Measurements from ENCODE around the gene RGP1. TPM values are rescaled to one million over a fixed set of nuclear protein-coding genes. Genes with fewer than 3 reads are reported as not detected.

Gene RGP1
- total RNA-seq, 2 donors from 2014 or later = 52.0 to 53.9 TPM

DNA sequence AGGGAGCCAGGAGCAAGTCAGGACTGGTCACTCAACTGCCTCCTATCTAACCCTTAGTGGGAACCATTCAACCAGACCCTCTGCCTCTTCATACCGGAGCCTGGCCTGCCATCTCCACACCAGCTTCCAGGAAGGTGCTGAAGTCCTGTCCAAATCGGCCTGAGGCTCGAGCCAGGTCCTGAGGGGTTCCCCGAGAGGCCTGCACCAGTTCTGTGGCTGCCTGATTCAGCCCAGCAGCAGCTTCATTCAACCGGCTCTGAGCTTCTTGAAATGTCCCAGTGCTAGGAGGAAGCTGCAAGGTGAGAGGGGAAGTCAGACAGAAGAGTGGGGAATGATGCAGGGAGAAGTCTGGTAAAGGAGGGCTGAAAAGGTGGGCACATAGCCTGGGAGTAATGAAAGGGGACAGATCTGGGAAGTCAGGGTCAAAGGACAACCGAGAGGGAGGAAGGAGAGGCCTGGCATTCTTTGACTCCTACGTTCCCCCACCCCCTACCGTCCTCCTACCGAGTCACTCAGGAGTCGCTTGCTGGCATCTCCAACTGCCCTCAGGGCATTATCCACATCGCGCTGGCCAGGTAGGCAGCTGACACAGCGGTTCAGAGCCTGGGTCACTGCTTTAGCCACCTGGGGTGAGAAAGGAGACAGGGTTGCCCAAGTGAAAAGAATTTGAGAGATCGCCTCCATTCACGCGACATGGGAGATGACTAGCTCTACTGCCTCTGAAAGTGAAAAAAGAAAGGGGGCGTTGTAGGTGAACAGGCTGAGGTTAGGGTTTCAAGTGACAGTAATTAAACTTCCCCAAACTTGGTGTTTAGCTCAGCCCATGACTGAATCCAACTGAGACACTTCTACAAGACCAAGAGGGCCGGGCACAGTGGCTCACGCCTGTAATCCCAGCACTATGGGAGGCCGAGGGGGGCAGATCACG, 37.3 kb upstream of the RGP1 start:
- H3K27ac ChIP-seq = no peak overlapping the region
- intact Hi-C loops (cut with DNase I) = no loop called here
- no peaks in the 10 kb centered on the region for H3K4me1 ChIP-seq
- H3K4me3 ChIP-seq = no peak overlapping the region
- no peaks in the 10 kb centered on the region for H3K27me3 ChIP-seq
- TF ChIP-seq, protein P1, sequence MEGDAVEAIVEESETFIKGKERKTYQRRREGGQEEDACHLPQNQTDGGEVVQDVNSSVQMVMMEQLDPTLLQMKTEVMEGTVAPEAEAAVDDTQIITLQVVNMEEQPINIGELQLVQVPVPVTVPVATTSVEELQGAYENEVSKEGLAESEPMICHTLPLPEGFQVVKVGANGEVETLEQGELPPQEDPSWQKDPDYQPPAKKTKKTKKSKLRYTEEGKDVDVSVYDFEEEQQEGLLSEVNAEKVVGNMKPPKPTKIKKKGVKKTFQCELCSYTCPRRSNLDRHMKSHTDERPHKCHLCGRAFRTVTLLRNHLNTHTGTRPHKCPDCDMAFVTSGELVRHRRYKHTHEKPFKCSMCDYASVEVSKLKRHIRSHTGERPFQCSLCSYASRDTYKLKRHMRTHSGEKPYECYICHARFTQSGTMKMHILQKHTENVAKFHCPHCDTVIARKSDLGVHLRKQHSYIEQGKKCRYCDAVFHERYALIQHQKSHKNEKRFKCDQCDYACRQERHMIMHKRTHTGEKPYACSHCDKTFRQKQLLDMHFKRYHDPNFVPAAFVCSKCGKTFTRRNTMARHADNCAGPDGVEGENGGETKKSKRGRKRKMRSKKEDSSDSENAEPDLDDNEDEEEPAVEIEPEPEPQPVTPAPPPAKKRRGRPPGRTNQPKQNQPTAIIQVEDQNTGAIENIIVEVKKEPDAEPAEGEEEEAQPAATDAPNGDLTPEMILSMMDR (IDR thresholded peaks at IDR 0.05) = no peak
- H3K36me3 ChIP-seq = peaks cover 56% of the 10 kb centered on the region
- no peak for DNase-seq
- no peaks in the 10 kb centered on the region for H3K9me3 ChIP-seq
- H3K9ac ChIP-seq (ENCODE audit: low read depth in 2 of 2, low read length in 2 of 2) = no peak overlapping the region

DNA sequence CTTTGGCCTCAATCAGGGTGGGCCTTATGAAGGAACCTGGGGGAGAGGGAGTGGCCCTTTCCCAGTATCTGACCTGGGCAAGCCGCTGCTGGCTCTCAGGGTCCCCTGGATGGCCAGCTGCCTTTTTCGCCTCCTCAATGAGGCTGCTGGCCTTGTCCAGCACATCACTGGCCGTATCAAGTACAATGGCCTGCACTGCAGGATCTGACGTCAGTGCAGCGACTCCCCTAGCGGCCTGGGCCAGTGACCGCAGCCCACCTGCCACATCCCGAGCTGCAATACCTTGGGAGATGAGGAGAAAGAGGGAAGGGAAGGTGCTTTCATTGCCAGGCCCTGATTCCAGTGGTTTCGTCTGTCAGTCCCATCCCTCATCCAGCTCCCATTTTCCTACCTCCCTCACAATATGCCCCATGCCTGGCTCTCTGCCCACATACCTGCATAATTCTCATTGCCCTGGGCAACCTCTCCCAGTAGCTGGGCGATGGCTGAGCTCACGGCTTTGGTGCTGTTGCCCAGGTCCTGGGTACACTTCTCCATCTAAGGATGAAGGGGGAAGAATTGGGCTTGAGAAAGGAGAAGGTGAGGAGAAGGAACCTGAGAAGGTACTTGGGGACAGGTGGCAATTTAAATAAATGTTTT, 36.2 kb upstream of the RGP1 start:
- no peak overlapping the region for H3K9ac ChIP-seq (ENCODE audit: low read depth in 2 of 2, low read length in 2 of 2)
- no peak for DNase-seq
- no peaks in the 10 kb centered on the region for H3K4me1 ChIP-seq
- H3K27me3 ChIP-seq = no peaks in the 10 kb centered on the region
- H3K9me3 ChIP-seq = no peaks in the 10 kb centered on the region
- TF ChIP-seq, protein P1 (IDR thresholded peaks at IDR 0.05) = no peak
- no peak overlapping the region for H3K27ac ChIP-seq
- no peak overlapping the region for H3K4me3 ChIP-seq
- peaks cover 54% of the 10 kb centered on the region for H3K36me3 ChIP-seq
- intact Hi-C loops (cut with DNase I) = no loop called here

DNA sequence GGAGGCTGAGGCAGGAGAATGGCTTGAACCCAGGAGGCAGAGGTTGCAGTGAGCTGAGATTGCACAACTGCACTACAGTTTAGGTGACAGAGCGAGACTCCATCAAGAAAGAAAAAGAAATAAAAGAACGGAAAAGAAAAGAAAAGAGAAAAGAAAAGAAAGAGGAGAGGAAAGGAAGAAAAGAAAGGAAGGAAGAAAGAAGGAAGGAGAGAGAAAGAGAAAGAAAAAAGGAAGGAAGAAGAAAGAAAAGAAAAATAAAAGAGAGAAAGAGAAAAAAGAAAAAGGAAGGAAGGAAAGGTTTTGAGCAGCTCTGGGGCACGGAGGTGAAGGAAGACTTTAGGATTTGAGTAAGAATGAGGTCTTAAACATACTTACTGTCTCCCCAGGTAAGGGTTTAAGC, 35.5 kb upstream of the RGP1 start:
- Histone ChIP-seq H3K9me3 (no peaks in the 10 kb centered on the region), H3K27ac (no peak overlapping the region), H3K4me3 (no peak overlapping the region), H3K36me3 (peaks cover 50% of the 10 kb centered on the region), H3K4me1 (no peaks in the 10 kb centered on the region), H3K27me3 (no peaks in the 10 kb centered on the region), H3K9ac (ENCODE audit: low read depth in 2 of 2, low read length in 2 of 2) (no peak overlapping the region)
- intact Hi-C loops (cut with DNase I) = no loop called here
- TF ChIP-seq, protein P1 (IDR thresholded peaks at IDR 0.05) = no peak
- no peak for DNase-seq

DNA sequence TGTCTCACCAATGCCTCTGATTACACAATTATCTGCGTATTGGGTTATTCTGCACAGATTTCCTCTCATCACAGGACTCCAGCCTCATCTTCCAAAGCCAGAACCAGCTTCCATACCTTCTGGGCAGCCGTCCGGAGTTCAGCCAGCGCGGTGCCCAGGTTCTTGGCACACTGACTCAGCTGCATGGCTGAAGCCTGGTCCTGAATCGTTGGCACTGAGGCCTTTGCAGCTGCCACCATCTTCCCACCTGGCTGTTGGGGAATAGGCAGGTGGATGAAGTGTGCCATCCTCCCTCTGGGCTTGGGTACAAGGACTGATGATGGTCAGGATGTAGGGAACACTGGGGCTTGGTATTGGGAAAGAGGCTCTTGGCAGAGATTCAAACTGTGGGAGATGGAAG, 35.0 kb upstream of the RGP1 start:
- TF ChIP-seq, protein P1 (IDR thresholded peaks at IDR 0.05) = no peak
- no peaks in the 10 kb centered on the region for H3K27me3 ChIP-seq
- intact Hi-C loops (cut with DNase I) = no loop called here

DNA sequence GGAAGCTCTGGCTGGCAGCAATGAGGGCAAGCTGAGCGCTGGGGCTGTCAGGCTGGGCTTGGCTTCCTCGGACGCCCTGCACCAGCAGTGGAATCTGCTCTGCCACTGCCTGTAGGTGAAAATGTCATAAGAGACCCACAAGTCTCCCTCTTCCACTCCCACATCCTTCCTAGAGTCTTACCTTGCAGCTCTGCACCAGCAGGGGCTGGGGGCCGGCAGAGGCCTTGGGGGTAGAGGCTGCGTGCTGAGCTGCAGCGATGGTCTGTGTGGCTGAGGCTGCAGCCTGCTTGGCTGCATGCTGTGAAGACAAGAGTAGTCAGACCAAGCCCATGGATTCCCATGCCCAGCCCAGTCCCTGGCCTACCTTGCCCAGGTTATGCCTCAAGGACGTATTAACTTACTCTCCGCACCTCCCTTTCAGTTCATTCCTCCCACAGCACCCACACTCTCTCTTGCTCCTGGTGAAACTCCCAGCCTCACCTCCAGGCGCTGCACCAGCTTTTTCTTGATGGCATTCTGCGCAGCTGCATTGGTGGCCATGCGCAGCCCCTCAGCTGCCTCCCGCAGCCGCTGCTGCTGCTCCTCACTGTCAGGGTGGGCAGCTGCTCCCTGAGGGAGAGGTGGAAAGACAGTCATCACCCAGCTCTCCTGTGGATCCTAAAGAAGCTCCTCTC, 34.4 kb upstream of the RGP1 start:
- intact Hi-C loops (cut with DNase I) = no loop called here
- Histone ChIP-seq H3K27me3 (no peaks in the 10 kb centered on the region), H3K27ac (no peak overlapping the region), H3K4me1 (no peaks in the 10 kb centered on the region), H3K4me3 (no peak overlapping the region), H3K9ac (ENCODE audit: low read depth in 2 of 2, low read length in 2 of 2) (no peak overlapping the region), H3K36me3 (peaks cover 60% of the 10 kb centered on the region), H3K9me3 (no peaks in the 10 kb centered on the region)
- TF ChIP-seq, protein P1 (IDR thresholded peaks at IDR 0.05) = no peak
- no peak for DNase-seq

More for the DNA sequence above, 35.0 kb upstream of the RGP1 start:
- Histone ChIP-seq H3K9ac (ENCODE audit: low read depth in 2 of 2, low read length in 2 of 2) (no peak overlapping the region), H3K4me3 (no peak overlapping the region), H3K4me1 (no peaks in the 10 kb centered on the region), H3K9me3 (no peaks in the 10 kb centered on the region), H3K36me3 (peaks cover 54% of the 10 kb centered on the region), H3K27ac (no peak overlapping the region)
- DNase-seq = no peak

All from colonic mucosa (tissue), 4 donors.